ENCODE data around the gene DOCK8. TPM values are rescaled to one million over a fixed set of nuclear protein-coding genes. Genes with fewer than 3 reads are reported as not detected.
"Not testable (repeated sequence)": the region's sequence is repeated elsewhere in the genome, so short reads cannot be mapped to it uniquely, and the experiment has no call there.

The DOCK8 gene
- total RNA-seq, 1 donor from 2014 or later: 4.4 TPM

GRCh38 chr9:217950-218349 is 3.3 kb downstream of the DOCK8 start:
- Histone ChIP-seq H3K9me3 (ENCODE audit: insufficient read depth, low read depth, low read length) (no peaks in the 10 kb centered on the region), H3K4me3 (ENCODE audit: insufficient read depth, low read depth, low read length) (no peak overlapping the region), H3K27ac (ENCODE audit: low read depth, low read length) (no peak overlapping the region), H3K4me2 (ENCODE audit: low read length) (no peak overlapping the region), H3K79me2 (ENCODE audit: insufficient read depth, low read length) (no peaks in the 10 kb centered on the region), H3K9ac (ENCODE audit: low read length) (no peak overlapping the region), H3K4me1 (ENCODE audit: insufficient read depth, low read length) (no peaks in the 10 kb centered on the region), H3K36me3 (ENCODE audit: insufficient read depth, low read length) (no peaks in the 10 kb centered on the region), H4K20me1 (ENCODE audit: insufficient read depth, low read length) (no peaks in the 10 kb centered on the region), H2AFZ (ENCODE audit: low read depth, low read length) (no peak overlapping the region), H3K27me3 (ENCODE audit: insufficient read depth, low read length) (peaks cover 17% of the 10 kb centered on the region)
- DNase-seq (ENCODE audit: low read depth): no peak
- no peak overlapping the region for H3K27ac Mint-ChIP-seq (ENCODE audit: unreplicated experiment)
- H3K9me3 Mint-ChIP-seq (ENCODE audit: unreplicated experiment): no peaks in the 10 kb centered on the region
- TF ChIP-seq CTCF (IDR thresholded peaks at IDR 0.05; ENCODE audit: insufficient read depth, low read depth, low read length): no peak
- TF ChIP-seq EZH2 (IDR thresholded peaks at IDR 0.05; ENCODE audit: insufficient read depth, low read length): no peak
- no peaks in the 10 kb centered on the region for H3K36me3 Mint-ChIP-seq (ENCODE audit: low read depth, unreplicated experiment)
- no peak for FAIRE-seq
- H3K4me1 Mint-ChIP-seq (ENCODE audit: low read depth, unreplicated experiment): no peaks in the 10 kb centered on the region
- no peak overlapping the region for H3K4me3 Mint-ChIP-seq (ENCODE audit: unreplicated experiment)
- peaks cover 11% of the 10 kb centered on the region for H3K27me3 Mint-ChIP-seq (ENCODE audit: low read depth, unreplicated experiment)

DNA sequence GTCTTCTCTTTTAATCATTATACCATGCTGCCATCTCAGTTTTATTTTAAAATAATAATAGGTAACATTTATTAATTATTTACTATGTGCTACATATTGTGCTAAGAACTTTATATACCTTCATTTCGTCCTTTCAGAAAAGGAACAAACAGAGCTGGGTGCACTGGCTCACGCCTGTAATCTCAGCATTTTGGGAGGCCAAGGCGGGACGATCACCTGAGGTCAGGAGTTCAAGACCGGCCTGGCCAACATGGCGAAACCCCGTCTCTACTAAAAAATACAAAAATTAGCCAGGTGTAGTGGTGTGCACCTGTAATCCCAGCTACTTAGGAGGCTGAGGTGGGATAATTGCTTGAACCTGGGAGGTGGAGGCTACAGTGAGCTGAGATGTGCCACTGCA is 4.4 kb downstream of the DOCK8 start:
- H3K9me3 Mint-ChIP-seq (ENCODE audit: unreplicated experiment); H3K79me2 ChIP-seq (ENCODE audit: insufficient read depth, low read length); H3K9ac ChIP-seq (ENCODE audit: low read length); H3K27me3 Mint-ChIP-seq (ENCODE audit: low read depth, unreplicated experiment); H4K20me1 ChIP-seq (ENCODE audit: insufficient read depth, low read length); H3K27ac Mint-ChIP-seq (ENCODE audit: unreplicated experiment); H3K4me3 ChIP-seq (ENCODE audit: insufficient read depth, low read depth, low read length); H3K4me1 Mint-ChIP-seq (ENCODE audit: low read depth, unreplicated experiment); H3K4me3 Mint-ChIP-seq (ENCODE audit: unreplicated experiment); FAIRE-seq; H3K4me2 ChIP-seq (ENCODE audit: low read length); H3K36me3 Mint-ChIP-seq (ENCODE audit: low read depth, unreplicated experiment); DNase-seq (ENCODE audit: low read depth); H3K36me3 ChIP-seq (ENCODE audit: insufficient read depth, low read length); H3K4me1 ChIP-seq (ENCODE audit: insufficient read depth, low read length); H3K9me3 ChIP-seq (ENCODE audit: insufficient read depth, low read depth, low read length); H3K27ac ChIP-seq (ENCODE audit: low read depth, low read length); H2AFZ ChIP-seq (ENCODE audit: low read depth, low read length): not testable (repeated sequence)
- H3K27me3 ChIP-seq (ENCODE audit: insufficient read depth, low read length): peaks cover 16% of the 10 kb centered on the region

DNA sequence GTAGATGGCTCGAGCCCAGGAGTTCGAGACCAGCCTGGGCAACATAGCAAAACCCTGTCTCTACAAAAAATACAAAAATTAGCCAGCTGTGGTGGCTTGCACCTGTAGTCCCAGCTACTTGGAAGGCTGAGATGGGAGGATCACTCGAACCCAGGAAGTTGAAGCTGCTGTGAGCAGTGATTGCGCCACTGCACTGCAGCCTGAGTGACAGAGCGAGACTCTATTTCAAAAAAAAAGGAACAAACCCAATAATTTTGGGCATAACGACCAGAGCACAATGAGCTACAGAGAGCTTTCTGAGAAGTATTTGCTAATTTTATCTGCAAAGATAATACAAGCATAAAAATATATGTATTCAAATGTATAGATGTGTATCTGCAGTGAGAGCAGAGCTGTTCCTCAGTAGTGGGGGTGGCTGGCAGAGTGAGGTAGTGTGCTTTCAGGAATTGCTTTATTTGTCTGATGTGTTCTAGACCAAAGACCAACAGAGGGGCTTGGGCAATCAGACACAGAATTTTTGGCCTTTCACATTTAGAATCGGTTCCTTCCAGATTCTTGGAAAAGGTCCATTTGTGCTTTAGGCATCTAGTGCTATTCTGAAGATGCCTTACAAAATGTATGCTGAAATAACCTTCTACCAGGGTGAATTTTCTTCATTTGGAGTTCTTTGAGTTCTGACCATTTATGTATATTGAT is 5.2 kb downstream of the DOCK8 start:
- no peak overlapping the region for H3K27ac Mint-ChIP-seq (ENCODE audit: unreplicated experiment)
- no peak overlapping the region for H3K27ac ChIP-seq (ENCODE audit: low read depth, low read length)
- TF ChIP-seq CTCF (IDR thresholded peaks at IDR 0.05; ENCODE audit: insufficient read depth, low read depth, low read length) (no peak), EZH2 (IDR thresholded peaks at IDR 0.05; ENCODE audit: insufficient read depth, low read length) (no peak)
- no peak overlapping the region for H3K4me3 ChIP-seq (ENCODE audit: insufficient read depth, low read depth, low read length)
- no peak overlapping the region for H3K9ac ChIP-seq (ENCODE audit: low read length)
- peaks cover 10% of the 10 kb centered on the region for H3K27me3 Mint-ChIP-seq (ENCODE audit: low read depth, unreplicated experiment)
- no peaks in the 10 kb centered on the region for H3K4me1 ChIP-seq (ENCODE audit: insufficient read depth, low read length)
- no peak overlapping the region for H3K4me2 ChIP-seq (ENCODE audit: low read length)
- no peak overlapping the region for H2AFZ ChIP-seq (ENCODE audit: low read depth, low read length)
- peaks cover 2% of the 10 kb centered on the region for H3K4me1 Mint-ChIP-seq (ENCODE audit: low read depth, unreplicated experiment)
- no peaks in the 10 kb centered on the region for H3K9me3 ChIP-seq (ENCODE audit: insufficient read depth, low read depth, low read length)
- H3K79me2 ChIP-seq (ENCODE audit: insufficient read depth, low read length): no peaks in the 10 kb centered on the region
- no peaks in the 10 kb centered on the region for H3K9me3 Mint-ChIP-seq (ENCODE audit: unreplicated experiment)
- H3K27me3 ChIP-seq (ENCODE audit: insufficient read depth, low read length): peaks cover 12% of the 10 kb centered on the region
- no peaks in the 10 kb centered on the region for H3K36me3 ChIP-seq (ENCODE audit: insufficient read depth, low read length)
- H3K36me3 Mint-ChIP-seq (ENCODE audit: low read depth, unreplicated experiment): no peaks in the 10 kb centered on the region
- no peaks in the 10 kb centered on the region for H4K20me1 ChIP-seq (ENCODE audit: insufficient read depth, low read length)
- DNase-seq (ENCODE audit: low read depth) (no peak), FAIRE-seq (no peak)
- H3K4me3 Mint-ChIP-seq (ENCODE audit: unreplicated experiment): no peak overlapping the region
